ENCODE measurements around the gene ZCCHC3.

DNA sequence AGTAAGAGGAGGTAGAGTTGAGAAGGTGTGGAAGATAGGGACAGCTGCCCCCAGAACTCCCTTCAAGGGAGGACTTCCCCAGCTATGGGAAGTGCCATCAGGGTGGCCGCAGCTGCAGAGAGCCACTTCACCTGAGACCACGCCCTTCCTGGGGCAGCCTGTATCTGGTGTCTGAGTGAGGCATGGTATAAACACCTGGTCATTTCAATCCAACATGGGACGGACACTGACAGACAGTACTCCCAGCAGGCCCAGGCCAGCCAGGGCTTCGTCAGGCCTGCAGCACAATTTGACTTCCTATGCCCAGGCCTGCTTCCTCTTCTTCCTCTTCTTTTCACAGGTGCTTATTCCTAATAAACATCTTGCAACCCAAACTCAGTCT, 32.5 kb downstream of the ZCCHC3 start:
- TF ChIP-seq, protein P1, sequence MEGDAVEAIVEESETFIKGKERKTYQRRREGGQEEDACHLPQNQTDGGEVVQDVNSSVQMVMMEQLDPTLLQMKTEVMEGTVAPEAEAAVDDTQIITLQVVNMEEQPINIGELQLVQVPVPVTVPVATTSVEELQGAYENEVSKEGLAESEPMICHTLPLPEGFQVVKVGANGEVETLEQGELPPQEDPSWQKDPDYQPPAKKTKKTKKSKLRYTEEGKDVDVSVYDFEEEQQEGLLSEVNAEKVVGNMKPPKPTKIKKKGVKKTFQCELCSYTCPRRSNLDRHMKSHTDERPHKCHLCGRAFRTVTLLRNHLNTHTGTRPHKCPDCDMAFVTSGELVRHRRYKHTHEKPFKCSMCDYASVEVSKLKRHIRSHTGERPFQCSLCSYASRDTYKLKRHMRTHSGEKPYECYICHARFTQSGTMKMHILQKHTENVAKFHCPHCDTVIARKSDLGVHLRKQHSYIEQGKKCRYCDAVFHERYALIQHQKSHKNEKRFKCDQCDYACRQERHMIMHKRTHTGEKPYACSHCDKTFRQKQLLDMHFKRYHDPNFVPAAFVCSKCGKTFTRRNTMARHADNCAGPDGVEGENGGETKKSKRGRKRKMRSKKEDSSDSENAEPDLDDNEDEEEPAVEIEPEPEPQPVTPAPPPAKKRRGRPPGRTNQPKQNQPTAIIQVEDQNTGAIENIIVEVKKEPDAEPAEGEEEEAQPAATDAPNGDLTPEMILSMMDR (IDR thresholded peaks at IDR 0.05): no peak
- no peak for TF ChIP-seq POLR2A (IDR thresholded peaks at IDR 0.05)

Data from testis (tissue), 2 donors.